GM10266 (cell line): ENCODE results near the gene ZNRF2.

Experiments used
- DNase-seq: peaks from one replicate; pipeline ENCODE4 v3.0.0; 2012; ENCODE audit errors: extremely low spot score
- TF ChIP-seq, protein P1 (sequence below): IDR thresholded peaks from 2 replicates; pipeline ENCODE4 v1.5.1; 2012; ENCODE audit warnings: mild to moderate bottlenecking, low read depth; ENCODE audit not compliant: control insufficient read depth, insufficient read depth; ENCODE audit errors: missing control alignments

ZNRF2 gene

GRCh38 chr7:30413864-30414263 is 129.5 kb downstream of the ZNRF2 start:
- TF ChIP-seq, protein P1, sequence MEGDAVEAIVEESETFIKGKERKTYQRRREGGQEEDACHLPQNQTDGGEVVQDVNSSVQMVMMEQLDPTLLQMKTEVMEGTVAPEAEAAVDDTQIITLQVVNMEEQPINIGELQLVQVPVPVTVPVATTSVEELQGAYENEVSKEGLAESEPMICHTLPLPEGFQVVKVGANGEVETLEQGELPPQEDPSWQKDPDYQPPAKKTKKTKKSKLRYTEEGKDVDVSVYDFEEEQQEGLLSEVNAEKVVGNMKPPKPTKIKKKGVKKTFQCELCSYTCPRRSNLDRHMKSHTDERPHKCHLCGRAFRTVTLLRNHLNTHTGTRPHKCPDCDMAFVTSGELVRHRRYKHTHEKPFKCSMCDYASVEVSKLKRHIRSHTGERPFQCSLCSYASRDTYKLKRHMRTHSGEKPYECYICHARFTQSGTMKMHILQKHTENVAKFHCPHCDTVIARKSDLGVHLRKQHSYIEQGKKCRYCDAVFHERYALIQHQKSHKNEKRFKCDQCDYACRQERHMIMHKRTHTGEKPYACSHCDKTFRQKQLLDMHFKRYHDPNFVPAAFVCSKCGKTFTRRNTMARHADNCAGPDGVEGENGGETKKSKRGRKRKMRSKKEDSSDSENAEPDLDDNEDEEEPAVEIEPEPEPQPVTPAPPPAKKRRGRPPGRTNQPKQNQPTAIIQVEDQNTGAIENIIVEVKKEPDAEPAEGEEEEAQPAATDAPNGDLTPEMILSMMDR, result no peak
- DNase-seq, result no peak
